NOMO-1 (cell line): ENCODE results near the gene MAU2.

Experiments used
- DNase-seq, 2 experiments: peaks; one replicate each; lab custom pipeline; 2025; ENCODE audit not compliant: unreplicated experiment in 2 of 2; lab: John Stamatoyannopoulos, UW

Gene MAU2

GRCh38 chr19:19305696-19306095 is 14.9 kb upstream of the MAU2 start:
- DNase-seq, result no peak

GRCh38 chr19:19306191-19306590 is 14.4 kb upstream of the MAU2 start:
- DNase-seq, result no peak

- no peak for DNase-seq
Measured at GRCh38 chr19:19308373-19308772, 12.3 kb upstream of the MAU2 start.

GRCh38 chr19:19315444-19315843 is 5.2 kb upstream of the MAU2 start:
- no peak for DNase-seq

- no peak for DNase-seq
Measured at GRCh38 chr19:19316082-19316481, 4.5 kb upstream of the MAU2 start.

- DNase-seq, result peak in 1 of 2 experiments; percentile 10
Measured at GRCh38 chr19:19319732-19320360, 783 bp upstream of the MAU2 start.

GRCh38 chr19:19321141-19321577 is 530 bp downstream of the MAU2 start:
- peak; percentile 3 to 19 for DNase-seq

GRCh38 chr19:19324059-19324770 is 3.6 kb downstream of the MAU2 start:
- no peak for DNase-seq

- DNase-seq, result no peak
Measured at GRCh38 chr19:19327672-19328071, 7.0 kb downstream of the MAU2 start.

- DNase-seq, result peak; percentile 22 to 69
Measured at GRCh38 chr19:19329126-19329525, 8.5 kb downstream of the MAU2 start.

- no peak for DNase-seq
Measured at GRCh38 chr19:19334063-19334988, 13.7 kb downstream of the MAU2 start.

- no peak for DNase-seq
Measured at GRCh38 chr19:19334989-19335344, 14.3 kb downstream of the MAU2 start.

GRCh38 chr19:19335408-19336158 is 15.0 kb downstream of the MAU2 start:
- DNase-seq, result no peak

GRCh38 chr19:19336597-19336996 is 16.0 kb downstream of the MAU2 start:
- DNase-seq, result no peak

- DNase-seq, result no peak
Measured at GRCh38 chr19:19337120-19337519, 16.5 kb downstream of the MAU2 start.

GRCh38 chr19:19338082-19338481 is 17.5 kb downstream of the MAU2 start:
- no peak for DNase-seq

- DNase-seq, result no peak
Measured at GRCh38 chr19:19341026-19341425, 20.4 kb downstream of the MAU2 start.

GRCh38 chr19:19342086-19343015 is 21.7 kb downstream of the MAU2 start:
- peak; percentile 24 to 51 for DNase-seq

GRCh38 chr19:19343016-19343362 is 22.4 kb downstream of the MAU2 start:
- no peak for DNase-seq

- DNase-seq, result no peak
Measured at GRCh38 chr19:19343762-19344161, 23.1 kb downstream of the MAU2 start.
